Inferior parietal cortex (tissue), 1 donor: ENCODE data around the gene ABCA7.

ENCODE experiments used
- DNase-seq: peaks from one replicate; pipeline ENCODE4 v3.0.0-alpha.2; 2016; ENCODE audit errors: extremely low spot score

Gene ABCA7

GRCh38 chr19:1086613-1087012 is 46.7 kb downstream of the ABCA7 start:
- no peak for DNase-seq

DNA sequence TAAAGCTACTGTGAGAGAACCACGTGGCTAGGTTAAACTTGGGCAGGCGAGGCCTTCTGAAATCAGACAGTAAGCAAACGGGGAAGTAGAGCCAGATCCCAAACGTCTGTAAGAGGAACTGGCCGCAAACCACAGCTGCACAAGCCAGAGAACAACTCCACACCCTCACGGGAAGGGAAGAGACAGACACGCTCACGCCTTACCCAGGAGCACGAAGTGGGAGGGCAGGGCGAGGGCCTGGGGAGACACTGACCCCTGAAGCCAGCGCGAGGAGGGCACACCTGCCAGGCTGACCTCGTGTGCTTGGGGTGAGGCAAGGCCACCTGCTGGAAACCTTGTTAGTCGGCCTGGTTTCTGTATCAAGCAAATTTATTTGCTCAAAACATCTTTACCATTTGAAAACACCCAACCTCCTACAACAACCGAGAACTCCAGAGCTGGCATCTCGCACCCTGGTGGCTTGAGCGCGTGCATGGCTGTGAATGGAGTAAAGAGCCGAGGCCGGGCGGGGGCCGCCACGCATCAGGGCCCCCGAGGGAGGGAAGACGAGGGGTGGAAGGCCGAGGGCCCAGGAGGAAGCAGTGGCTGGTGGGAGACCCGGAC is 48.0 kb downstream of the ABCA7 start:
- DNase-seq, result no peak

- no peak for DNase-seq
Measured at GRCh38 chr19:1088416-1089010, 48.6 kb downstream of the ABCA7 start.

GRCh38 chr19:1089126-1089771 is 49.3 kb downstream of the ABCA7 start:
- no peak for DNase-seq

- DNase-seq, result no peak
Measured at GRCh38 chr19:1089891-1090290, 50.0 kb downstream of the ABCA7 start.

DNA sequence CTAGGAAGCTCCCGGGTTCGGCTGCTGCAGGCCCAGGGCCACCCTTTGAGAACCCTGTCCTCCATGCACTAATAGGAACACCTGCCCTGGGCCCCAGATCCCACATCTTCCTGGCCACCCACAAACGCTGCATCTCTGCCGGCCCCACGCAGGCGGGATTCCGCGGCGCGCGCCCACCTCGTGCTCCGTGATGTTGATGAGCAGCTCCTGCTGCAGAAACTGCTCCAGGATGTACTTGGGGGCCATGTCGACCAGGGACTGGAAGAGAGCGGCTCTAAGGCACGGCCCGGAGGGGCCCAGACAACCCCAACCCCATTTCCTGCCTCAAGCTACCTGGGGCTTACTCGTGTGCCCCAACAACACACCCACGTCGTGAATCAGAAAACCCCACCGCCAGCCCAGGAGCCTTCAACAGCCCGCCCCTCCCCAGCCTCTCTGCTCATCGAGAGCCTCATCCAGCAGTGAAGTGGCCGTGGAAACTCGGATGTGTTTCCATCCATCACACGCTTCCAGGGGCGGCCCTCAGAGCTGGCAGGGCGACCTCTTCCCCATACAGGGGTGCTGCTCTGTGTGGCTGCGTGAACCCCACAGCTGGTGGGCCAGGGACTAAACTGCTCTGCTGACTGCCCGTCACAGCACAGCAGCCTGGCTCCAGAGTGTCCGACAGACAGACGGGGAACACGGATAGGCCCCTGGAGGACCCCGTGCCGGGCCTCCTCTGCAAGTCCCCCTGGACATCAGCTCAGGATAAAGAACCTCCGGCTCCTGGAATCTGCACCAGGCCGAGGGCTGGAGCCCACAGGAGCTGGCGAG is 51.0 kb downstream of the ABCA7 start:
- no peak for DNase-seq

- DNase-seq, result no peak
Measured at GRCh38 chr19:1091544-1092175, 51.8 kb downstream of the ABCA7 start.

DNA sequence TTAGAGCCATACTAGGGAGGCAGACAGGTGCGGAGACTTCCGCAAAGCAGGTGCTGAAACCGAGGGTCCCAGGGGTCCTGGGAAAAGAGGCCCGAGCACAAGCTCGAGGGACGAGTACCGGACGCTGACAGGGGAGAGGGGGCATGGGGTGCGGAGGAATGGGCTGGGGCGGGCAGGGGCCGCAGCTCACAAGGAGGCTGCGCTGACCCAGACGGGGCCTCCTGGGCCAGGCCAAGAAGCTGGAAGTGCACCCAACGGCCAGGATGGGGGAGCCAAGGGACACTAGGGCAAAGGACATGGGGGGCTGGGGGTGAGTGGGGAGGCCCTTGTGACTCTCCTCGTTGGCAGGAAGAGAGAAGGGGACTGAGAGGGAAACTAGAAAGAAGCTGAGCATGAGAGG is 53.4 kb downstream of the ABCA7 start:
- no peak for DNase-seq

- DNase-seq, result no peak
Measured at GRCh38 chr19:1093811-1094553, 54.1 kb downstream of the ABCA7 start.

- DNase-seq, result no peak
Measured at GRCh38 chr19:1094655-1094977, 54.7 kb downstream of the ABCA7 start.

GRCh38 chr19:1094978-1095701 is 55.2 kb downstream of the ABCA7 start, which contains the start of gene POLR2E:
POLR2E (minus strand) TSS chr19:1095375; CDS start chr19:1095315, 60 bp downstream.
- DNase-seq, result peak; percentile 98

DNA sequence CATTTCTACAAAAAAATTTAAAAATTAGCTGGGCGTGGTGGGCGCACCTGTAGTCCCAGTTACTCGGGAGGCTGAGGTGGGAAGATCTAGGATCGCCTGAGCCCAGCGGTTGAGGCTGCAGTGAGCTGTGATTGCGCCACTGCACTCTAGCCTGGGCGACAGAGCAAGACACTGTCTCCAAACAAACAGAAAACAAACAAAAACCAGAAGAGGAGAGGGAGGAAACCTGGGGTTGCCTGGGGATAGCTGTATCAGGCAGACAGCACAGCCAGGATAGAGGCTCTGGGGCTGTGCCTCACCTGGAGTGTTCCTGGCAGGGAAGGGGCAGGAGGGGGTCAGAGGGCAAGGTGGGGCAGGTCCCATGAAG is 57.9 kb downstream of the ABCA7 start:
- no peak for DNase-seq

DNA sequence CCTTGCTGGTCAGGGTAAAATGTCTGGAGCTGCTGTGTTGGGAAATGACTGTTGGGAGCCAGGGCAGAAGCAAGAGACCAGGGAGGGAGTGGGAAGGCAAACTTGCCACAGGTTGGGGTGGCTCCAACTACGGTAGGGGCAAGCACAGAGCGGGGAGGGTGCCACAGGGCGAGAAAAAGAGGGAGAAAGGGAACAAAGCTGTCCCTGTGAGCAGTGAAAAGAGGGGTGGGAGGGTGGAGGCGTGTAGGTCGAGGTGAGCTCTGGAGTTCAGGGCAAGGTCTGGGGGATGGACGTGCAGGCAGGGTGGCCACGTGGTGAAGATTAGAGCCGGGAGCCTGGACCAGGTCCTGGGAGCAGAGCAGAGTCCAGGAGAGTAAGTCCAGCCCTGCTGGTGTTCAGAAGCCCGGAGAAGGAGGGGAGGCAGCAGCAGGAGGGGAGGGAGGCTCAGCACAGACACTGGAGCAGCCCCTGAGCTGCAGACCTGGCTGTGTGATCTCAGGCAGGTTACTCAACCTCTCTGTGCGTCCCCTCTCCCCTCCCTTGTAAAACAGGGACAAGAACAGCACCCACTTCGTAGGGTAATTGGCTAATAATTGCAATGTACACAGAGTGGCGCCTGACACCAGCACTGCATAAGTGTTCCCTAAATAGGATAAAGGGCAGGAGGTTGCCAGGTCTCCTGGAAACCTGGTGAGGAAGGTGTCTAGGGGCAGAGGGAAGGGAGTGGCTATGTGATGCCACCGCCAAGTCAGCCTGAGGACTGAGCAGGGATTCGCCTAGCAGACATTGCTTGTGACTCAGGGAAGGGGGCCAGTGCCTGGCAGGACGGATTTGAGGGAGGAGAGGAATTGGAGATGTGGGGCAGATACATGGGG is 58.5 kb downstream of the ABCA7 start:
- no peak for DNase-seq

- no peak for DNase-seq
Measured at GRCh38 chr19:1101337-1101698, 61.4 kb downstream of the ABCA7 start.

- no peak for DNase-seq
Measured at GRCh38 chr19:1102407-1103131, 62.7 kb downstream of the ABCA7 start.

- no peak for DNase-seq
Measured at GRCh38 chr19:1103132-1103707, 63.3 kb downstream of the ABCA7 start.

- peak; percentile 99 for DNase-seq
Measured at GRCh38 chr19:1103708-1104310, 63.9 kb downstream of the ABCA7 start, which contains the start of gene GPX4. GPX4 (plus strand) TSS chr19:1103994; CDS start chr19:1104044, 50 bp downstream.

- DNase-seq, result peak; percentile 44
Measured at GRCh38 chr19:1104311-1105007, 64.6 kb downstream of the ABCA7 start.
